ENCODE data around the gene RAB33B. TPM values are rescaled to one million over a fixed set of nuclear protein-coding genes. Genes with fewer than 3 reads are reported as not detected.
"Not testable (repeated sequence)": the region's sequence is repeated elsewhere in the genome, so short reads cannot be mapped to it uniquely, and the experiment has no call there.

RAB33B gene
- total RNA-seq, 1 experiment from 2014 or later = 4.5 TPM

DNA sequence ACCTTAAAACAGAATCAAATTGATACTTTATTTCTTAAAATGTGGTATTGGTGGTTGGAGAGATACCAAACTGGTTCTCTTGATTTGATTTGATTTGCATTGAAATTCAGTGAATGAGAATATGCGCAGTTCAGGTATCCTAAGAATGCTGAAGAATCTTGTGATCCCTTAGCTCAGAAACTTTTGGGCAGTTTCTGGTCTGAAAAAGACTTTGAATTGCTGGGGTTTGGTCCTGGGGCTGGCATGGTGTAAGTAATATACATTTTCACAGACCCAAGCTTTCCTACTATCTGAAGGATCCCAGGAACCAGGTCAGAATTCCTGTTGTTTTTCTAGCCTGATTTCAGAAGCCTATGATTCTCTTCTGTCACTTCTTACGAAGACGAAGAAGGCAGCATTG is 6.6 kb downstream of the RAB33B start:
- ChIA-PET POLR2A (no interaction called here), CTCF (no interaction called here)
- no peak for ATAC-seq
- Histone ChIP-seq H3K36me3 (ENCODE audit: control insufficient read depth, insufficient read depth, low read length) (no peaks in the 10 kb centered on the region), H3K27me3 (ENCODE audit: control insufficient read depth, insufficient read depth, low read length) (no peaks in the 10 kb centered on the region), H3K27ac (ENCODE audit: low read length) (no peak overlapping the region), H3K9me3 (ENCODE audit: control insufficient read depth, insufficient read depth, low read depth, low read length) (no peaks in the 10 kb centered on the region), H3K4me3 (ENCODE audit: low read depth in 2 of 2, low read length in 2 of 2) (no peak overlapping the region), H3K4me1 (ENCODE audit: control insufficient read depth, insufficient read depth, low read length) (peaks cover 10% of the 10 kb centered on the region)
- intact Hi-C loops (cut with micrococcal nuclease; ENCODE audit: unreplicated experiment) (no loop called here), in situ Hi-C loops (cut with HindIII; ENCODE audit: low pct_unique_long_range_greater_than_20kb, low sequenced_read_pairs) (no loop called here)
- no TSS peak for BruUV-seq (replicated peaks)
- no peak for DNase-seq (ENCODE audit: low read depth, low spot score)
- TF ChIP-seq POLR2AphosphoS5 (IDR thresholded peaks at IDR 0.05; ENCODE audit: low read depth, low read length) (no peak), TCF7L2 (IDR thresholded peaks at IDR 0.05; ENCODE audit: low read depth, low read length) (no peak), SIN3A (IDR thresholded peaks at IDR 0.05; ENCODE audit: borderline replicate concordance, insufficient read depth, low read depth, low read length) (no peak)
- TF ChIP-seq, protein P1, sequence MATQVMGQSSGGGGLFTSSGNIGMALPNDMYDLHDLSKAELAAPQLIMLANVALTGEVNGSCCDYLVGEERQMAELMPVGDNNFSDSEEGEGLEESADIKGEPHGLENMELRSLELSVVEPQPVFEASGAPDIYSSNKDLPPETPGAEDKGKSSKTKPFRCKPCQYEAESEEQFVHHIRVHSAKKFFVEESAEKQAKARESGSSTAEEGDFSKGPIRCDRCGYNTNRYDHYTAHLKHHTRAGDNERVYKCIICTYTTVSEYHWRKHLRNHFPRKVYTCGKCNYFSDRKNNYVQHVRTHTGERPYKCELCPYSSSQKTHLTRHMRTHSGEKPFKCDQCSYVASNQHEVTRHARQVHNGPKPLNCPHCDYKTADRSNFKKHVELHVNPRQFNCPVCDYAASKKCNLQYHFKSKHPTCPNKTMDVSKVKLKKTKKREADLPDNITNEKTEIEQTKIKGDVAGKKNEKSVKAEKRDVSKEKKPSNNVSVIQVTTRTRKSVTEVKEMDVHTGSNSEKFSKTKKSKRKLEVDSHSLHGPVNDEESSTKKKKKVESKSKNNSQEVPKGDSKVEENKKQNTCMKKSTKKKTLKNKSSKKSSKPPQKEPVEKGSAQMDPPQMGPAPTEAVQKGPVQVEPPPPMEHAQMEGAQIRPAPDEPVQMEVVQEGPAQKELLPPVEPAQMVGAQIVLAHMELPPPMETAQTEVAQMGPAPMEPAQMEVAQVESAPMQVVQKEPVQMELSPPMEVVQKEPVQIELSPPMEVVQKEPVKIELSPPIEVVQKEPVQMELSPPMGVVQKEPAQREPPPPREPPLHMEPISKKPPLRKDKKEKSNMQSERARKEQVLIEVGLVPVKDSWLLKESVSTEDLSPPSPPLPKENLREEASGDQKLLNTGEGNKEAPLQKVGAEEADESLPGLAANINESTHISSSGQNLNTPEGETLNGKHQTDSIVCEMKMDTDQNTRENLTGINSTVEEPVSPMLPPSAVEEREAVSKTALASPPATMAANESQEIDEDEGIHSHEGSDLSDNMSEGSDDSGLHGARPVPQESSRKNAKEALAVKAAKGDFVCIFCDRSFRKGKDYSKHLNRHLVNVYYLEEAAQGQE (IDR thresholded peaks at IDR 0.05; ENCODE audit: insufficient read depth in 1 of 2, low read depth in 2 of 2, low read length in 1 of 2) = no peak
- TF ChIP-seq, protein P2, sequence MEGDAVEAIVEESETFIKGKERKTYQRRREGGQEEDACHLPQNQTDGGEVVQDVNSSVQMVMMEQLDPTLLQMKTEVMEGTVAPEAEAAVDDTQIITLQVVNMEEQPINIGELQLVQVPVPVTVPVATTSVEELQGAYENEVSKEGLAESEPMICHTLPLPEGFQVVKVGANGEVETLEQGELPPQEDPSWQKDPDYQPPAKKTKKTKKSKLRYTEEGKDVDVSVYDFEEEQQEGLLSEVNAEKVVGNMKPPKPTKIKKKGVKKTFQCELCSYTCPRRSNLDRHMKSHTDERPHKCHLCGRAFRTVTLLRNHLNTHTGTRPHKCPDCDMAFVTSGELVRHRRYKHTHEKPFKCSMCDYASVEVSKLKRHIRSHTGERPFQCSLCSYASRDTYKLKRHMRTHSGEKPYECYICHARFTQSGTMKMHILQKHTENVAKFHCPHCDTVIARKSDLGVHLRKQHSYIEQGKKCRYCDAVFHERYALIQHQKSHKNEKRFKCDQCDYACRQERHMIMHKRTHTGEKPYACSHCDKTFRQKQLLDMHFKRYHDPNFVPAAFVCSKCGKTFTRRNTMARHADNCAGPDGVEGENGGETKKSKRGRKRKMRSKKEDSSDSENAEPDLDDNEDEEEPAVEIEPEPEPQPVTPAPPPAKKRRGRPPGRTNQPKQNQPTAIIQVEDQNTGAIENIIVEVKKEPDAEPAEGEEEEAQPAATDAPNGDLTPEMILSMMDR (IDR thresholded peaks at IDR 0.05) = no peak

DNA sequence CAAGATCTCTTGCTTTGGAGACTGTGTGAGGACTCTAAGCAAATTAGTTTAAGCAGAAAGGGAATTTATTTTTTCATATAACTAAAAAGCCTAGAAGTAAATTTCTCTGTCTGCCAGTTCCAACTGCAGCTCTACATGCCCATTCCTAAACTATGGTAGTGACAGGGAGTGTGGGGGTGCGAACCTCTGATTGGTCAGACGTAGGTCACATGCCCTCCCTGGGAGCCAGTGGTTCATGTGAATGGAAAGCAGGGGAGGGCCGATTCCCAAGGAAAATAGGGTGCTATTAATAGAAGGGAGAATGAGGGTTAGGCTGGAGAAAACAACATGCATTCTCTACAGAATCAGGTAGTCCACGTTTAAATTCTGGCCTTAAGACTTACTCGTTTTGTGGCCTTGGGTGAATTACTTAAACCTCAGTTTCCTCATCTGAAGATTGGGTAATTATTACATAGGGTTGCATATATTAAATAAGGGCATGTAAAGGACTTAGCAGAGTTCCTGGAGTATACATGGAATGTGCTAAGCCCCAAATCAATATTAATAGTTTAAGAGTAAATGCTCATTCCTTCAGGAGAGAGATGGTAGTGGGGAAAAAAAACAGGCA is 7.2 kb downstream of the RAB33B start:
- POLR2A ChIA-PET = no interaction called here
- CTCF ChIA-PET = no interaction called here
- in situ Hi-C loops (cut with HindIII; ENCODE audit: low pct_unique_long_range_greater_than_20kb, low sequenced_read_pairs) (no loop called here), intact Hi-C loops (cut with micrococcal nuclease; ENCODE audit: unreplicated experiment) (no loop called here)
- DNase-seq (ENCODE audit: low read depth, low spot score) (no peak), ATAC-seq (peak; percentile 68; the same call in 1 of the 2 replicates)
- TF ChIP-seq TCF7L2 (IDR thresholded peaks at IDR 0.05; ENCODE audit: low read depth, low read length) (no peak), POLR2AphosphoS5 (IDR thresholded peaks at IDR 0.05; ENCODE audit: low read depth, low read length) (no peak), SIN3A (IDR thresholded peaks at IDR 0.05; ENCODE audit: borderline replicate concordance, insufficient read depth, low read depth, low read length) (no peak)
- TF ChIP-seq, protein P2 (IDR thresholded peaks at IDR 0.05) = no peak
- TF ChIP-seq, protein P1 (IDR thresholded peaks at IDR 0.05; ENCODE audit: insufficient read depth in 1 of 2, low read depth in 2 of 2, low read length in 1 of 2) = no peak
- no TSS peak for BruUV-seq (replicated peaks)
- Histone ChIP-seq H3K9me3 (ENCODE audit: control insufficient read depth, insufficient read depth, low read depth, low read length) (no peaks in the 10 kb centered on the region), H3K27ac (ENCODE audit: low read length) (no peak overlapping the region), H3K27me3 (ENCODE audit: control insufficient read depth, insufficient read depth, low read length) (no peaks in the 10 kb centered on the region), H3K4me3 (ENCODE audit: low read depth in 2 of 2, low read length in 2 of 2) (no peak overlapping the region), H3K36me3 (ENCODE audit: control insufficient read depth, insufficient read depth, low read length) (no peaks in the 10 kb centered on the region), H3K4me1 (ENCODE audit: control insufficient read depth, insufficient read depth, low read length) (peaks cover 10% of the 10 kb centered on the region)

DNA sequence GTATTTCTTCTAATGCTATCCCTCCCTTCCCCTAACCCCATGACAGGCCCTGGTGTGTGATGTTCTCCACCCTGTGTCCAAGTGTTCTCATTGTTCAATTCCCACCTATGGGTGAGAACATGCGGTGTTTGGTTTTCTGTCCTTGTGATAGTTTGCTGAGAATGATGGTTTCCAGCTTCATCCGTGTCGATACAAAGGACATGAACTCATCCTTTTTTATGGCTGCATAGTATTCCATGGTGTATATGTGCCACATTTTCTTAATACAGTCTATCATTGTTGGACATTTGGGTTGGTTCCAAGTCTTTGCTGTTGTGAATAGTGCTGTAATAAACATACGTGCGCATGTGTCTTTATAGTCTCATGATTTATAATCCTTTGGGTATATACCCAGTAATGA is 10.6 kb downstream of the RAB33B start:
- BruUV-seq (replicated peaks); H3K27ac ChIP-seq (ENCODE audit: low read length); ATAC-seq; DNase-seq (ENCODE audit: low read depth, low spot score); POLR2A ChIA-PET; H3K9me3 ChIP-seq (ENCODE audit: control insufficient read depth, insufficient read depth, low read depth, low read length); H3K27me3 ChIP-seq (ENCODE audit: control insufficient read depth, insufficient read depth, low read length); H3K4me1 ChIP-seq (ENCODE audit: control insufficient read depth, insufficient read depth, low read length); in situ Hi-C loops (cut with HindIII; ENCODE audit: low pct_unique_long_range_greater_than_20kb, low sequenced_read_pairs); intact Hi-C loops (cut with micrococcal nuclease; ENCODE audit: unreplicated experiment); CTCF ChIA-PET; H3K36me3 ChIP-seq (ENCODE audit: control insufficient read depth, insufficient read depth, low read length); H3K4me3 ChIP-seq (ENCODE audit: low read depth in 2 of 2, low read length in 2 of 2): not testable (repeated sequence)

All from Panc1 (cell line).